Measurements from ENCODE around the gene CMYA5.

GRCh38 chr5:79695526-79695925 lies 5.9 kb downstream of the CMYA5 start:
- TF ChIP-seq CTCF (IDR thresholded peaks at IDR 0.05) (no peak), POLR2A (IDR thresholded peaks at IDR 0.05) (no peak)
